Keratinocyte (primary cell): ENCODE data around the gene FRAS1. TPM values are rescaled to one million over a fixed set of nuclear protein-coding genes. Genes with fewer than 3 reads are reported as not detected.

Experiments used
- DNase-seq: peaks from one replicate; pipeline ENCODE4 v3.0.0-alpha.2; 2011; ENCODE audit warnings: low read depth, missing footprints, low spot score
- FAIRE-seq: peaks from 2 replicates; lab custom pipeline; 2011; peaks lifted over from hg19 to GRCh38; lab: Jason Lieb, UNC
- H2AFZ ChIP-seq: 2 replicates; pipeline ENCODE4 v1.6.0; 2012; ENCODE audit warnings: low read length, control low read depth, inconsistent platforms; ENCODE audit not compliant: control insufficient read depth
- H3K27ac ChIP-seq: 2 replicates; pipeline ENCODE4 v1.5.1; 2011; ENCODE audit warnings: low read length; ENCODE audit not compliant: control insufficient read depth, insufficient read depth
- H3K27me3 ChIP-seq: 3 replicates; pipeline ENCODE4 v1.6.0; 2011; ENCODE audit warnings: low read length; ENCODE audit not compliant: control insufficient read depth, insufficient read depth; ENCODE audit errors: extremely low read depth
- H3K36me3 ChIP-seq, 2 experiments: 2 replicates in 1 of 2; 3 replicates in 1 of 2; pipeline ENCODE4 v1.5.1; 2011; ENCODE audit warnings: low read length in 2 of 2, mild to moderate bottlenecking in 1 of 2; ENCODE audit not compliant: control insufficient read depth in 2 of 2, insufficient read depth in 2 of 2; ENCODE audit errors: extremely low read depth in 1 of 2
- H3K4me1 ChIP-seq: 3 replicates; pipeline ENCODE4 v1.5.1; 2011; ENCODE audit warnings: low read length; ENCODE audit not compliant: control insufficient read depth, insufficient read depth; ENCODE audit errors: extremely low read depth
- H3K4me2 ChIP-seq: 3 replicates; pipeline ENCODE4 v1.6.0; 2011; ENCODE audit warnings: low read depth, low read length; ENCODE audit not compliant: control insufficient read depth, insufficient read depth; ENCODE audit errors: extremely low read depth
- H3K4me3 ChIP-seq, 3 experiments: fragments of 200-600 bp in 1 of 3; sonication (generic) in 1 of 3; 2 replicates in 2 of 3; 3 replicates in 1 of 3; pipeline ENCODE4 v1.5.1; 2011 to 2016; ENCODE audit warnings: low read length in 3 of 3, mild to moderate bottlenecking in 3 of 3, control low read depth in 2 of 3, inconsistent platforms in 1 of 3, low read depth in 1 of 3, mixed read lengths in 1 of 3, mixed run types in 1 of 3, moderate library complexity in 1 of 3; ENCODE audit not compliant: control insufficient read depth in 2 of 3, insufficient read depth in 2 of 3; ENCODE audit errors: extremely low read depth in 1 of 3
- H3K79me2 ChIP-seq: 2 replicates; pipeline ENCODE4 v1.6.0; 2012; ENCODE audit warnings: low read length; ENCODE audit not compliant: control insufficient read depth, insufficient read depth
- H3K9ac ChIP-seq: 3 replicates; pipeline ENCODE4 v1.6.0; 2011; ENCODE audit warnings: low read length; ENCODE audit not compliant: control insufficient read depth, insufficient read depth; ENCODE audit errors: extremely low read depth
- H3K9me1 ChIP-seq: 3 replicates; pipeline ENCODE4 v1.6.0; 2011; ENCODE audit warnings: low read length; ENCODE audit not compliant: control insufficient read depth, insufficient read depth; ENCODE audit errors: extremely low read depth
- H3K9me3 ChIP-seq: 2 replicates; pipeline ENCODE4 v1.5.1; 2012; ENCODE audit warnings: low read depth, low read length; ENCODE audit not compliant: control insufficient read depth
- H4K20me1 ChIP-seq: 3 replicates; pipeline ENCODE4 v1.6.0; 2011; ENCODE audit warnings: low read length; ENCODE audit not compliant: control insufficient read depth, insufficient read depth; ENCODE audit errors: extremely low read depth
- CTCF ChIP-seq, 3 experiments: IDR thresholded peaks in 1 of 3; conservative IDR thresholded peaks in 1 of 3; optimal IDR thresholded peaks in 1 of 3; 2 replicates in 2 of 3; 3 replicates in 1 of 3; pipeline versions ENCODE3 to v1.5.1; 2011; ENCODE audit warnings: low read length in 3 of 3, mild to moderate bottlenecking in 3 of 3, moderate library complexity in 2 of 3, control low read depth in 1 of 3, inconsistent platforms in 1 of 3; ENCODE audit not compliant: insufficient read depth in 2 of 3; ENCODE audit errors: extremely low read depth in 1 of 3
- EZH2 ChIP-seq: IDR thresholded peaks from one replicate; pipeline ENCODE4 v1.6.1; 2012; ENCODE audit warnings: inconsistent platforms, mild to moderate bottlenecking, low read length, moderate library complexity
- dilution Hi-C: fragments of 300-500 bp; cut with MboI; formaldehyde crosslinking; loops from one replicate; pipeline ENCODE4 v1.7.0; 2020; ENCODE audit warnings: low sequenced_read_pairs; ENCODE audit not compliant: extremely low pct_ligation_motif_present
- polyA plus RNA-seq, 5 experiments: library from polyadenylated mRNA; depleted of rRNA in 3 of 5; stranded (reverse) in 3 of 5; stranded (forward) in 1 of 5; unstranded in 1 of 5; fragments of >200 nt; gene quantifications; 1 replicate in 1 of 5; 2 replicates in 3 of 5; 3 replicates in 1 of 5; pipeline versions ENCODE4 v1.2.1 to v1.2.3, GENCODE V29; 2011 to 2012; ENCODE audit warnings: missing spikeins in 2 of 5, low read depth in 1 of 5, low replicate concordance in 1 of 5

Gene FRAS1
- polyA plus RNA-seq, 1 donor (not counting 4 experiments of a cell fraction or from before 2014, with no cell fraction given): 3.5 TPM

GRCh38 chr4:78379040-78379439 lies 321.9 kb downstream of the FRAS1 start:
- H3K36me3 ChIP-seq: no peaks in the 10 kb centered on the region
- H3K27ac ChIP-seq: no peak overlapping the region
- no peak overlapping the region for H3K4me2 ChIP-seq
- no peak overlapping the region for H3K4me3 ChIP-seq
- no peak overlapping the region for H3K9ac ChIP-seq
- DNase-seq (no peak), FAIRE-seq (peak; percentile 90)
- peak overlapping the region; percentile 21 for H2AFZ ChIP-seq
- no peaks in the 10 kb centered on the region for H3K79me2 ChIP-seq
- TF ChIP-seq CTCF (optimal IDR thresholded peaks at IDR 0.05 in 1 of 3, IDR thresholded peaks at IDR 0.05 in 1 of 3, conservative IDR thresholded peaks at IDR 0.05 in 1 of 3; ENCODE audit: extremely low read depth in 1 of 3, insufficient read depth in 2 of 3, low read length in 3 of 3) (no peak), EZH2 (no peak)
- no peaks in the 10 kb centered on the region for H3K9me1 ChIP-seq
- dilution Hi-C loops: no loop called here
- no peaks in the 10 kb centered on the region for H4K20me1 ChIP-seq
- no peaks in the 10 kb centered on the region for H3K9me3 ChIP-seq
- peaks cover 15% of the 10 kb centered on the region for H3K4me1 ChIP-seq
- no peaks in the 10 kb centered on the region for H3K27me3 ChIP-seq

- dilution Hi-C loops: no loop called here
- Histone ChIP-seq H3K9ac (no peak overlapping the region), H2AFZ (no peak overlapping the region), H3K9me3 (no peaks in the 10 kb centered on the region), H3K4me1 (peaks cover 15% of the 10 kb centered on the region), H4K20me1 (no peaks in the 10 kb centered on the region), H3K36me3 (no peaks in the 10 kb centered on the region), H3K4me2 (peak overlapping the region; percentile 39), H3K79me2 (no peaks in the 10 kb centered on the region), H3K9me1 (no peaks in the 10 kb centered on the region), H3K4me3 (no peak overlapping the region), H3K27me3 (no peaks in the 10 kb centered on the region), H3K27ac (no peak overlapping the region)
- peak; percentile 88 for FAIRE-seq
- no peak for DNase-seq
- no peak for TF ChIP-seq EZH2
- TF ChIP-seq CTCF (optimal IDR thresholded peaks at IDR 0.05 in 1 of 3, IDR thresholded peaks at IDR 0.05 in 1 of 3, conservative IDR thresholded peaks at IDR 0.05 in 1 of 3; ENCODE audit: extremely low read depth in 1 of 3, insufficient read depth in 2 of 3, low read length in 3 of 3): no peak
These were observed 323.0 kb downstream of the FRAS1 start for GRCh38 chr4:78379991-78380729.
